HFF-Myc (cell line): ENCODE measurements around the gene XPO4.

ENCODE experiments used
- DNase-seq: peaks from one replicate; pipeline ENCODE4 v3.0.0-alpha.2; 2011; ENCODE audit warnings: low read depth; ENCODE audit errors: extremely low read depth
- H3K4me3 ChIP-seq: replicated peaks from 2 replicates; pipeline ENCODE4 v1.5.1; 2011; ENCODE audit warnings: low read depth, mild to moderate bottlenecking, control low read depth, low read length
- CTCF ChIP-seq: IDR thresholded peaks from 2 replicates; pipeline ENCODE4 v1.5.1; 2012; ENCODE audit warnings: mild to moderate bottlenecking, low read depth, low read length, control low read depth; ENCODE audit errors: missing control alignments

The XPO4 gene

GRCh38 chr13:20815464-20815863, 87.1 kb downstream of the XPO4 start:
- DNase-seq = no peak
- no peak for TF ChIP-seq CTCF
- H3K4me3 ChIP-seq = no peak overlapping the region

GRCh38 chr13:20814224-20814910, 88.2 kb downstream of the XPO4 start:
- no peak for TF ChIP-seq CTCF
- DNase-seq = peak; percentile 86
- peak overlapping the region; percentile 8; the same call in 1 of the 2 replicates for H3K4me3 ChIP-seq

DNA sequence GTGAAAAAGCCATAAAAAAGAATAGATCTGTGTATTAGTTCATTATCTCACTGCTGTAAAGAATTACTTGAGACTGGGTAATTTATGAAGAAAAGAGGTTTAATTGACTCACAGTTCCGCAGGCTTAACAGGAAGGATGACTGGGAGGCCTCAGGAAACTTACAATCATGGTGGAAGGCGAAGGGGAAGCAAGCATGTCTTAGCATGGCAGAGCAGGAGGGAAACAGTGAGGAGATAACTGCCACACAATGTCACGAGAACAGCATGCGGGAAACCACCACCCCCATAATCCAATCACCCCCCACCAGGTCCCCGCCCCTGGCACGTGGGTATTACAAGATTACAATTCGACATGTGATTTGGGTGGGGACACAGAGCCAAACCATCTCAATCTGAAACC, 89.7 kb downstream of the XPO4 start:
- DNase-seq = no peak
- no peak overlapping the region for H3K4me3 ChIP-seq
- TF ChIP-seq CTCF = no peak

GRCh38 chr13:20810808-20811207, 91.7 kb downstream of the XPO4 start:
- no peak for TF ChIP-seq CTCF
- no peak overlapping the region for H3K4me3 ChIP-seq
- DNase-seq = no peak

- DNase-seq = no peak
- H3K4me3 ChIP-seq = no peak overlapping the region
- TF ChIP-seq CTCF = no peak
Measured at GRCh38 chr13:20808874-20809273, 93.7 kb downstream of the XPO4 start.

DNA sequence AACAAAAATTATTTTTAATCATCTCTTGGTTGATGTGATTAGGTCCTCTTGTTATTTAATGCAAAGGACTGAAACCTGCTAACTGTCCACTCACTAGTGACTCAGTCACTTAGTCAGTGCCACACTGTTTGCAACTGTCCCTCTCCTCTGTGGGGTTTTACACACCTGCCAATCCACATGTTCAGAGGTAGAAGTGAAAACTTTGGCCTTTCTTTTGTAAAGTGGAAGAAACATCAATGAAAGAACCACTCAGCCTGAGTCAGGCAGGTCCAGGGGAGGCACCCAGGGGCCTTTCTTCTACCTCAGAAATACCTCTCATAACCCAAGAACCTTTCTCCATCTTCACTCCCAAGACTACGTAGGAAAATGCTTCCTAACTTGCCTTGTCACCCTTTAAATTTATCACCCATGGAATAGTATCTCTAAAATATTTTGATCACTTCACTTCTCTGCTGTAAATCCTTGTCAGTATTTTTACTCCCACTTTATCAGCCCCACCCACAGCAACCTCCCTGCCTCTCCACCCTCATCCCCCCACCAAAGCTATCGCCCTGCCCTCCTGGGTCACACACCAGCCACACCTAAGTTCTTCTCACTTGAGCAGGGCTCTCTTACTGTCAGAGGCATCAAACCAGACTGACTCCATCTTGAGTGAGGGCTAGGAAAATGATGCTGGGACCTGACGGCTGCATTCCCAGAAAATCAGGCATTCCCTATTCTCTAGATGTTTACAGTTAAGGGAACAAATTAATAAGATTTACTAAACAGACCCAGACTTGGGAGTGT, 99.2 kb downstream of the XPO4 start:
- no peak overlapping the region for H3K4me3 ChIP-seq
- TF ChIP-seq CTCF = no peak
- no peak for DNase-seq
